Kidney capillary endothelial cell (primary cell): ENCODE measurements around the gene SLC22A4.

Experiments
- DNase-seq: peaks from one replicate; pipeline ENCODE4 v3.0.0-alpha.2; 2018; ENCODE audit warnings: low spot score

The SLC22A4 gene

DNA sequence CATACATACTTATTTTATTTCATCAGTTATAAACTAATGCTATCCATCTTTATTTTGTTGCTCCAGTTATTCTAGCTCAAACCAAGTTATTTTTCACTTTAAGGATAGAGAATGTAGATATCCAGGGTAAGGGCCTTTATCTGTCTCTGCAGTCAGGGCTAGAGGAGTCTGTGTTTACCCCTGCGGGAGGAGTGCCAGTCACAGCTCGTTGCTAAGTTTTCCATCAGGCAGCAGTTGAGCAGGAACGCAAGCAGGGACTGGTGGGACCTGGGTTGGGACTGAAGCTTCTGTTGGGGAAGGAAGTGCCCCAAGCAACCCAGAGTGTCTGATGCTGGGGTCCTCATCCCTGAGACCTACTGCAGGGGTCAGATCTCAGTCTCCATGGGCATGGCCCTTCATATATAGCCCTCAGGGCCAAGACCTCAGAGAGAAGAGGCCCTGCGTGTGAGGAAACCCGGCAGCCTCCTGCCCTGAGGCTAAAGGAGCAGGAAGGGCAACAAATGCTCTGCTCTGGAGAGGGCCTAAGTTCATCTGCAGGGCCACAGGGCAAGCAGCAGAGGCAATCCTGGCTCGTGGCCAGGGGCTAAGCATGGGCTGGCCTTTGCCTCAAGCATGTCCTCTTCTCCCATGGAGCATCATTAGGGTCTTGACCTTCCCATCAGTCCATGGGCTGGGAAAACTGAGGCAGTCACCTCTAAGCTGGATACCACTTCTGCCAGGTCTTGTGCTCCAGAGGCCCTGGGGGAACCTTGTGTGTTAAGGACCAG, 6.6 kb downstream of the SLC22A4 start:
- DNase-seq = no peak

DNA sequence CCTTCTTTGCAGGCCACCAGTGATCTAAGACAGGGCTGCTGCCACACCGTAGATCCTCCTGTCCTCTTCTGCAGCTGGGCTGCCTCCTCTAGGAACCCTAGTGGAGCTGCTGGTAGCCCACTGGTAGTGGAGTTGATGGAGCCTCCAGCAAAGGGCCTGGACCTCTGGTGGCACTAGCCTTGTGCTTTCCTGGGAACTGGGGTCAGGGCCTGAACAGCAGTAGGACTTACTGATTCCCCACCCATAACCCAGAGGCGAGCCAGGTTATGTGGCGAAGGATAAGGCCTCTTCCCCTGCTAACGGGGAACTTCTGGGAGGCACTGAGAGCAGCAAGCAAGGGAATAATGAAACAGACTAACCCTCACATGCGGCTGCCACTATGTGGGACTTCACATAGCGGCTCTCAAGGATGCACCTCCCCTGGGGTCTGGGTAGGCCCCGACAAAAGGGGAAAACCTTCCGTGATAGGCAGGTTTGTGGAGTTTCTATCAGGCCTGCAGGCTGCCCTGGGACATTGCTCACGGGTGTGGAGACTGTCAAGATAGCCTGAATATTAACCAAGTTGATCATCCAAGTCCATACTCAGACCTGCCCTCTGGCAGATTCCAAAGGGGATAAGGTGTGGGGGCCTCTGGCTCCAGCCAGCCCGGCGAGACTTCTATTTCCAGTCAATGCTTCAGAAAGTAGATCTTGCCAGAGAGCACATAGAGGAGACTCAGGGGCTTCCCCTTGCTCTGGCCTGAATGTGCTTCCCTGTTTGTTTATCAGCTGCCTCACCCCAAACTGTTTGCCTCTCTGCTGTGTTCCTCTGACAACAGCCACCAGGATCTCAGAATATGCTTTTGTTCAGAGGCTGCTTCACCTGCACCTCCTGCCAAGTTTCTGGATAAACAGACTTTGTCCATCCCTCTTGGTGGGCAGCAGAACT, 7.4 kb downstream of the SLC22A4 start:
- no peak for DNase-seq

DNA sequence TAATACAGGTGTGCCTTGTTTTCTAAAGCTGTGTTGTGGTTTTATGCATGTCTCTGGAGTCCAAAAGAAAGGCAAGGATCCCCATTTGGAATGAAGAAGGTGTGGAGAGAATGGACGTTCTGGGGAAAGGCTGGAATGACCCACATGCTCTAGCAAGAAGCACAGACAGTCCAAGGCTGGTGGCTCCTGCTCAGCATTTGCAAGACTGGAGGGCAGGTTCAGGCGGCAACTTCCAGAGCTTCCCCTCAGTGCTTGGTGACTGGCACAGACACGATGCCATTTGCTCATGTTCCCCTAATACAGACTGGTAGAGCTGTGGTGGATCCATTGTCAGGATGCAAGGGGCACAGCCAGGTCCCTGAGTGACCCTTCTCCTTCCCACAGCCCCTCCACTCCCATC, 8.2 kb downstream of the SLC22A4 start:
- no peak for DNase-seq

DNA sequence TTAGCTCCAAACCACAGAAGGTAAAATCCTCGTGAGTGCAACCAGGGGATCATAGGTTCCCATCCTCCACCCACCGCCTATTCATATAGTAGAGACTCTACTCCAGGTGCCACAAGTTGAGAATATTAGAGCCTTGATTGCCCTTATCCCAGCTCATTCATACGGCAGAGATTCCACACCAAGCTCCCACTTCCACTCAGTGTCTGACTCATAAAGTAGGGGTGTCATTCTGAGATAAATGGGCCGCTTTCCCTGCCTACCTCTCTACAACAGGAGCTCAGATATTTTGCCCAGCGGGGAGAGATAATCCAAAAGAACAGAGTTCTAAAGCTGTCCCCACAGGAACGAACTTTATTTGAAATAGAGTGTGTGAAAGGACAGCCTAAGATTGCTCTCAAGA, 9.4 kb downstream of the SLC22A4 start:
- no peak for DNase-seq

DNA sequence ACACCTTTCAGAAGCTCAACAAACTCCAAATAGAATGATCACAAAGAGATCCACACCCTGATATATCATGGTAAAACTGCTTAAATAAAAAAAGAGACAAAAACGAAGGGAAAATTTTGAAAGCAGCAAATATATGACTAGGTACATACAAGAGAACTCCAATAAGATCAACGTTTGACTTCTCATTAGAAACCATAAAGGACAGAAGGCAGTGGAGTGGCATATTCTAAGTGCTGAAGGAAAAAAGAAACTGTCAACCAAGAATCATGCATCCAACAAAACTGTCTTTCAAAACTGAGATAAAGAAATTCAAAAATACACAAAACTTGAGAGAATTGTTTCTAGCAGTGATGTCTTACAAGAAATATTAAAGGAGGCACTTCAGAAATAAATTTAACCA, 11.2 kb downstream of the SLC22A4 start:
- no peak for DNase-seq

DNA sequence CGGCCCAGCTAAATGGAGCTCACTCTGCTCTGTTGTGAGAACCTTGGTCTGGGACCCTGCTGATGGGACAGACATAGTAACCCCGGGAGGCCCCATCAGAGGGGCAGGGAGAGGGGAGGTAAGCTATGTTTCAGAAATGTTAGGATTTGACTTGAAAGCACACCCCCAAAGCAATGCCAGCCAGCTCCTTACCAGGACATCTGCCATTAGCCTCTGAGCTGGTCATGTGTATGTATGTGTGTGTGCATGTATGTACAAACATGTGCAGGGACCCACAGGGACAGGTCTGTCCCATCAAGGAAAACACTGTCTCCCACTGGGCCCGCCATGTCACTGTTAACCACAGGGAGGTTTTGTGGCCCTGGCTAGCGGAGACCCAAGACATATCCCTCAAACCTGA, 14.5 kb downstream of the SLC22A4 start:
- no peak for DNase-seq

DNA sequence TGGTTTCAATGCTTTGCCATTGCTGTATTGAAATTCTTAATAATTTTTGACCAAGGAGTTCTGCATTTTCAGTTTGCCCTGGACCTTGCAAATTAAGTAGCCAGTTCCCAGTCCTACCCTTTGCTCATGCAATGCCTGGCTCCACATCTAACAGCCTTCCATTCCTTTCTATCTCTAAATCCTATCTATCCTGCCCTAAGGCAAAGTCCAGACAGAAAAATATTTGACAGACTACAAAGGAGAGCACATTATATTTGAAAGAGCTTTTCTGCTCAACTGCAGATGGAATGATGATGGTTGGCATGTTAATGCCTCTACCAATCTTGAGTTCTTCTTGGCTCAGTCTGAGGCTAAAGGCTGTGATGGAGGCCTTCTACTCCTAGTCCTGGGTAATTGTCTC, 15.5 kb downstream of the SLC22A4 start:
- no peak for DNase-seq

DNA sequence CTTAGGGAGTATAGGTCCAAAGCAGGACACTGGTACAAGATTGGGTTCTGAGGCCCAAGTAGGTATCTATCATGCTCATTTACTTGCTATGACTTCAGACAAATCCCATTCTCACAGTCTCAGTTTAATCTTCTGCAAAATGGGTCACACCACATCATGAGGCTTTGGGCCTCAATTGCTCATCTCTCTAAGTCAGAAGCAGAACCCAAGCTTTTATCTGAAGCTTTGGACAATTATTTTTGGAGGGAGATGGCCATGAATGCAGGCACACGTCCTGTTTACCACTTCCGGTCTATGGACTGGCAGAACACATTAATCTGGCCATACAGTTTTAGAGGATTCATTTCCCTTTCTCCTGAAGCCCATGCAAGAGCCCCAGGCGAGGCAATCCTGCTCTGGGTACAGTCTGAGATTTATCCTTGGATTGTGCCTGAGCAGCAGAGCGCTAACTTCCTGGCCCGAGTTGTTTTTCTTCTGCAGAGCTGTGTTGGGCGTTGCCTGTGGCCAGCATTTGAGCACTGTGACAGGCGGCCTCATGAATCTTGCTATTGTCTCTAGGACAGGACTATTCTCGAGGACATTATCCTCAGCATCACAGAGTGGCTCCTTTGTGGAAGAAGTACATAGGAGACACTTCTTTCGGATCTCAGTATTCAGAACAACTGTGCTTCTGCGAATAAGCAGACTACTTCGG, 16.1 kb downstream of the SLC22A4 start:
- peak; percentile 19 for DNase-seq

DNA sequence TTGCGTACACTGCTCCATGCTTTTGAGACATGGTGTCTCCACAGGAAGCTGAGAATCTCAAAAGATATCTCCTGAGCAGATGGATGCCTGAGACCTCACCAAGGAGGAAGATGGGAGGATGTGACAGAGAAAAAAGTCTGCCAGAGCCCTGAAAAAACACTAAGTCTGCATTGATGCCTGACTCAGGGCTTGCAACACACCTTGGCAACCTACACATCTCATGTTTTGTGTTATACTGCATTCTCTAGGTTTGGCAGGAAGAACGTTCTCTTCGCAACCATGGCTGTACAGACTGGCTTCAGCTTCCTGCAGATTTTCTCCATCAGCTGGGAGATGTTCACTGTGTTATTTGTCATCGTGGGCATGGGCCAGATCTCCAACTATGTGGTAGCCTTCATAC, 19.2 kb downstream of the SLC22A4 start:
- no peak for DNase-seq

DNA sequence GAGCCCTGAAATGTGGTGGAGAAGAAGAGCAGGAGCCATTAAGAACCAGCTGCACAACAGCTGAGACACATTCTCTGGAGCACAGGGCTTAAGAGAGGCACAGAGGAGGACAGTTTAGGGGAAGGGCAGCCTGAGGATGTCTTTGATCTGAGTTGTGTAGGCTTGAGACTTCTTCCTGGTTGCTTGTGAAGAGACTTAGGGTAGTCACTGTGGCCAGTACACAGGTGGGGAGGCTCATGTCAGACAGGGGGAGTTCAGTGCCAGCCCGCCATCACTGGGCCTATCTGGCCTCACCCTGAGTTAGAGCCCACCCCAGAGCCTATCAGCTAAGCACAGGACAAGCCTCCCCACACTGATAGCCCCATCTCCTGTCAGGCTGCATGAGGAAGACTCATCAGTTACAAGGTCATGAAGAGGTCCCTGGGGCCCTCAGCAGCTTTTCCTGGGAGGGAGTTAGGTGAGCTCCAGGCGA, 19.8 kb downstream of the SLC22A4 start:
- DNase-seq = no peak

DNA sequence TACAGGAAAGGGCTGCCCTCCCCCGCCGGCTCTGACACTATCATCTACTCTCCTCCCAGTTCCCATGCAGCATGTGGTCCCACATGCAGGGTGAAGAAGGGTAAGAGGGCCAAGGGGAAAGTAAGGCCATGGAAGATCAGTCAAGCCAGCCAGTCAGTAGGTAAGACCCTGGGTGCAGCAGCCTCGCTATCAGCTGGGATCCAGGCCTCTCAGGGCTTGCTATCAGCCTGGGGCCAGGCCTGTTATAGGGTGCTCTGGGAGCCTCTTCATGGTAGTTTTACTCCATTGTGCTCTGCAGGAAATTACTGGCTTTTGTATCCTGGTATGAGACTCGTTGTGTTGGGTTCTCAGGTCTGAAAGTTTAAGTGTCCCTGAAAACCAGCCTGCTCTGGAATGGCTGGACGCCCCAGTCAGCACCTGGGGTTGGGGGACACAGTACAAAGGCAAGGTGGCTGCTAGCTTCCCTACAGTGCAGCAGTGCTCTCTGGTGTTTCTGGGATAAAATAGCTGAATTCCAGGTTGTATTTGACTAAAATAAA, 21.4 kb downstream of the SLC22A4 start:
- DNase-seq = no peak

DNA sequence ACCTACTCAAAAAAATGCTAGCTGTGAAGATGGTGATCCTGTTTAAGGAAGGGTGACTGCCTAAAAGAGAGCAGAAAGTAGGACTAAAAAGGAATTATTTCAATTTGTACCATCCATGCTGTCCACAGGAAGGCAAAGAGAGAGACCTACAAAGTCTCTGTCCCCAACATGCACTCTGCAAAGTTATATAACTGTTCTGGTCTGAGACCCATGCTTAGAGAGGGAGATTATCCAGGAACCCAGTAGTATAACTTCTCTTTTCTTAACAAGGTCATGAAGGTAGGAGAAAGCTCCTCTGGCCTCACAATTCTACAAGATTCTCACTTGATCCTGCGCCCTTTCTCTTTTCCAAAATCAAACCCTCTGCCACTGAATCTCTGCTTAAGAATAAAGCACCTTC, 25.8 kb downstream of the SLC22A4 start:
- DNase-seq = no peak

DNA sequence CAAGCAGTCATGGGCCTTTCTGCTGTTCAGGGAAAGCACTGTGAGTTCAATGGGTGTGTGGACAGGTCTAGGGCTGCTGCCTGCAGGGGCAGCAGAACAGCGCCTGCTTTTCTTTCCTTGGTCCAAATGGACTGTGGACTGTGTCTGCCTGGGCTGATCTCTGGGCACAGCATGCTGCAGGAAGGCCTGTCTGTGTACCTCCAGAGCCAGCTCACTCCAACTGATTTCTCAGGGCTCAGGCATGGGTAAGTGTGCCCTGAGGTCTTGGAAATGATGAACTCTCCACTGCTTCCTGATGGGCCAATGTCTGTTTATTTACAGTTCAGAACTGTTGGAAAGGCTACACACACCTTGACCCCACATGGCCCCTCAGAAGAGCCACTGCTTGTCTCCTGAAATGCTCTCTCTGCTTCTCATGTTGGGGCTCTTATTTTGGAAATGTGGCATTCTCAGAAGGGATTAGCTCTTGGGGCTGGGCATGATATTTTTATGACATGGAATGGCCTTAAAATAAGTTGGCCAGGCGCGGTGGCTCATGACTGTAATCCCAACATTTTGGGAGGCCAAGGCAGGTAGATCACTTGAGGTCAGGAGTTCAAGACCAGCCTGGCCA, 27.0 kb downstream of the SLC22A4 start:
- DNase-seq = no peak

DNA sequence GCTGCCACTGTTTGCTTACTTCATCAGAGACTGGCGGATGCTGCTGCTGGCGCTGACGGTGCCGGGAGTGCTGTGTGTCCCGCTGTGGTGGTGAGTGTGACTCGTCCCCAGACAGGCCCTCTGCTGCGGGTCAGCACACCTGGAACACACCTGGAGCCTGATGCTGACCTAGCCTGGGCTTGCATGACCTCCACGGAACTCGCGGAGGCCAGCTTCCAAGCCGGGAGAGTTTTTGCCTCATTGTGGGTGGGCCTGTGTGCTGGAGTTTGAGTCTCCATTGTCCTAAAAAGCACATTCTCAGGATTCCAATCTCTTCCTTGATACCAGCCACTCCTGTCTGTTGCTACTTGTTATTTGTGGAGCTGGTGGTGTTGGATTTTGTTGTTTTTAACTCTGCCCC, 28.1 kb downstream of the SLC22A4 start:
- DNase-seq = no peak

DNA sequence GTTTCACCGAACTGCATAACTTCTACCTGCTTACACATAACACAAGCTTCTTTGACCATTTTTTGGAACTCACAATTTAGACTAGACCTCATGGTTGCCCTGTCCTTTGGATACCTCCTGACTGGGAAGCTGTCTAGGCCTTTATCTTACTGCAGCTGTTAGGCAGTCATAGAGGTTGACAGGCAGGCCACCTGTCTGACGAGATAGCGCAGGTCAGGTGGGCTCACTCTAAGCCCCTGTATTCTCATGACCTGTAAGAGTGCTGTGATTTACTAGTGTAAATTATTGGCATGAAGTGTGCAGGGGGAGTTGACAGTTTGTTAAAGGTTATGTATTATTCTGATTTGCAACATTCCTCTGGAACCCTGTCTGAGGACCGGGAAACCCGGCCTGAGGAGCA, 29.0 kb downstream of the SLC22A4 start:
- DNase-seq = no peak

DNA sequence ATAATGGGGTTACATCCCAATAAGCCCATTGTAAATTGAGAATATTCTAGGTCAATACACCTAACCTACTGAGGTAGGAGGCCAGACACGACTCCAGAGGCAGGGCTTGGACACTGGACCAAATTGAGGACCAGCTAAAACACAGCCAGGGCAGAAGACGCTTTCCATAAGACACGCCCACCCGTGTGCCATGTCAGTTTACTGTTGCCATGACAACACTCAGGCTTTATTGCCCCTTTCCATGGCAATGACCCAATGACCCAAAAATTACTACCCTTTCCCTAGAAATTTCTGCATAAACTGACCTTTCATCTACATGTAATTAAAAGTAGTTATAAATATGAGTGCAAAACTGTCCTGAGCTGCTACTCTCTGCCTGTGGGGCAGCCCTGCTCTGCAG, 31.5 kb downstream of the SLC22A4 start:
- DNase-seq = no peak

DNA sequence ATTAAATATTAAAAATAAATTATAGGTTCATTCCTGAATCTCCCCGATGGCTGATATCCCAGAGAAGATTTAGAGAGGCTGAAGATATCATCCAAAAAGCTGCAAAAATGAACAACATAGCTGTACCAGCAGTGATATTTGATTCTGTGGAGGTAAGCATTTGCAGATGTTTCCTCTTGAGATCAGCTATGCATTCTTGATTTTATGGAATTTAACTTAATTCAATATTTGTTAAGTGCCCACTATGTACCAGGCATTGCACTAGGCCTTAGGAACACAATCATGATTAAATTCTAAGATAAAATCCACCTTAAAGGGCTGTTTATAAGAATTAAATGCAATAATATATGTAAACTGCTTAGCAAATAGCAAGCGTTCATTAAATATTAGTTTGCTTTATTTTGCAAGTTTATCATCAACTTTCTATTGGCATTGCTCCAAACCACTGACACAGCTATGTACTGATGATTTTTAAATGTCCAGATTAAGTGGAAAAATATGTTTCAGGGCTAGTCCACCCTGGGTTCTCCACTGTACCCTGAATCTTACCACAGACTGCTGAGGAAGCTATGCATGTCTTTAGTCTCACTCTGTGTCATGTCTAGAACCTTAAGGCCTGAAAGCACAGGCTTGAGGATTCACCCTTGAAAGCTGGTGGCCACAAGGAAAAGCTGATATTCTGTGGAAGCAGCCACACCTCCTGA, 33.2 kb downstream of the SLC22A4 start:
- no peak for DNase-seq

DNA sequence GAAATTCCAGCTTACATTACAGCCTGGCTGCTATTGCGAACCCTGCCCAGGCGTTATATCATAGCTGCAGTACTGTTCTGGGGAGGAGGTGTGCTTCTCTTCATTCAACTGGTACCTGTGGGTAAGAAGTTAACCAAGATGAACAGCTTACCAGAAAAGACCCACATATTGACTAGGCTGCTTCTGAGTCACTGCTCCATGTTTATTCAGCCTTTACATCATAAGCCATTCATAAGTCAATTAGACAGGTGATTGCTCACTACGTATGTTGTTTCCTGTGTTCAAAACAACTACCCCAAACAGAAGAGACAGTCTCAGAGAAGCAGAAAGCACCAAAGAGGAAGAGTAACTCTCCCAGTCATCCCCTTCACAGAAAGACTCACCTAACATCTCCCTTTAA, 40.6 kb downstream of the SLC22A4 start:
- peak; percentile 31 for DNase-seq

DNA sequence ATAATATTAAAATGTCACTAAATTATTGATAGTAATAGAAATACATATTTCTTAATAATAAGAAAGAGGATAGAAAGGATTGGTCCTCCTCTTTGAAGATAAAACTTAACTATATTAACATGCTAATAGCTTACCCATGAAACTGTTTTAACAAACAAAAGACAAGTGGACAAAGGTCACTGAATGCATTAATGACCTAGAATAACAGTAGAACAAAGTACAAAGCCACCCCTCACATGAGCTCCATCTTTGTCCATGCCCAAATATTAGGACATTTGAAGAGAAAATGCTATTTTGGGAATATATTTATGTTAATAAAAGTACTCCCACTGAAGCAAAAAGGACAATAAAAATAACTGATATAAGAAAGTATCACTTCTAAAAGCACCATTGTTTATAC, 41.2 kb downstream of the SLC22A4 start:
- no peak for DNase-seq

DNA sequence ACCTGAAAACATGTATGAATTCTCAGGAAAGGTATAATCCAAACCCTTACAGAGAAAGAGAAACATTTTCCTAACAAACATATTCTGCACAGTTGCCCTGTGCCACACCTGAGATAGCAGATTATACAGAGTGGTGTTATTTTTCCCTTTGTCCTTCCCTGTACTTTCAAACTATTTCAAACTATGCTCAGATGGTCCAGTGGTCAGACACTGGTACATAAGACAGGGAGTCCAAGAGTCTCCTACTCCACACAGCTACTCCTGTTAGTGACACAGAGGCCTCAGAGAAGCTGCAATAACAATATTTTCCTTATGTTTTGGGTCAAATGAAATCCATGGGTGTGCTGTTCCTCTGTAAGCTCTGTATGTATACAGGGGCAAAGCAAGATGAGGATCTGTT, 45.3 kb downstream of the SLC22A4 start:
- DNase-seq = no peak
